Activated B cell treated with CpG ODN at 0.5 μM for 24 hours (primary cell): ENCODE measurements around the gene SEC61A1. TPM values are rescaled to one million over a fixed set of nuclear protein-coding genes. Genes with fewer than 3 reads are reported as not detected.

Source experiments
- ATAC-seq: fragments of 200-7000 bp; cut with Tn5 transposase; one replicate; pipeline ENCODE4 v1.10.0; 2021; ENCODE audit warnings: low read depth, mild to moderate bottlenecking, moderate library complexity
- CTCF ChIA-PET: fragments of 350-600 bp; sonication (Branson Sonifier 250); formaldehyde crosslinking; loops from one replicate; lab custom pipeline; 2021; ENCODE audit warnings: antibody characterized with exemption; lab: Charles Lee
- POLR2A ChIA-PET: fragments of 350-600 bp; sonication (Branson Sonifier 250); formaldehyde crosslinking; loops from one replicate; lab custom pipeline; 2021; ENCODE audit warnings: antibody characterized with exemption; lab: Charles Lee
- DNase-seq: peaks from one replicate; pipeline ENCODE4 v3.0.0; 2022
- H3K27ac Mint-ChIP-seq: one replicate; pipeline ENCODE4 v1.8.0; 2020; ENCODE audit warnings: mixed read lengths
- H3K27me3 Mint-ChIP-seq: one replicate; pipeline ENCODE4 v1.8.0; 2021; ENCODE audit warnings: mixed read lengths
- H3K36me3 Mint-ChIP-seq: one replicate; pipeline ENCODE4 v1.8.0; 2021; ENCODE audit warnings: low read depth, mixed read lengths
- H3K4me1 Mint-ChIP-seq: one replicate; pipeline ENCODE4 v1.8.0; 2021; ENCODE audit warnings: mixed read lengths
- H3K4me3 Mint-ChIP-seq: one replicate; pipeline ENCODE4 v1.8.0; 2020; ENCODE audit warnings: mild to moderate bottlenecking, mixed read lengths
- H3K9me3 Mint-ChIP-seq: one replicate; pipeline ENCODE4 v1.8.0; 2020; ENCODE audit warnings: mixed read lengths
- CTCF ChIP-seq: fragments of 200-600 bp; IDR thresholded peaks from one replicate; pipeline ENCODE4 v1.8.0; 2022; ENCODE audit warnings: antibody characterized with exemption, mild to moderate bottlenecking
- intact Hi-C: fragments of 100-400 bp; cut with micrococcal nuclease; formaldehyde crosslinking; loops from one replicate; pipeline ENCODE4 v1.15.1; 2024
- total RNA-seq: library from RNA; stranded (reverse); gene quantifications from 2 replicates; pipeline ENCODE4 v1.2.3, GENCODE V29; 2022

Gene SEC61A1
- total RNA-seq, 1 donor from 2014 or later, result 84.0 TPM

- H3K27ac Mint-ChIP-seq, result no peak overlapping the region
- no peak overlapping the region for H3K4me3 Mint-ChIP-seq
- ChIA-PET POLR2A (interaction anchor here (0.8 kb wide), 1 partner anchor 467 kb away, joined by 5 read pairs; no protein-coding TSS in a partner anchor), CTCF (no interaction called here)
- intact Hi-C loops, result no loop called here
- H3K9me3 Mint-ChIP-seq, result no peaks in the 10 kb centered on the region
- no peaks in the 10 kb centered on the region for H3K4me1 Mint-ChIP-seq
- peaks cover 96% of the 10 kb centered on the region for H3K36me3 Mint-ChIP-seq
- TF ChIP-seq CTCF, result no peak
- no peak for DNase-seq
- H3K27me3 Mint-ChIP-seq, result no peaks in the 10 kb centered on the region
- ATAC-seq, result no peak
Measured at GRCh38 chr3:128064962-128065361, 12.7 kb downstream of the SEC61A1 start.

GRCh38 chr3:128066114-128066513 lies 13.9 kb downstream of the SEC61A1 start:
- no peak overlapping the region for H3K27ac Mint-ChIP-seq
- H3K4me1 Mint-ChIP-seq, result no peaks in the 10 kb centered on the region
- POLR2A ChIA-PET, result no interaction called here
- no peak overlapping the region for H3K4me3 Mint-ChIP-seq
- ATAC-seq, result no peak
- no peaks in the 10 kb centered on the region for H3K9me3 Mint-ChIP-seq
- H3K36me3 Mint-ChIP-seq, result peaks cover 95% of the 10 kb centered on the region
- CTCF ChIA-PET, result interaction anchor here (1.0 kb wide), 1 partner anchor 18 kb away, joined by 3 read pairs; no protein-coding TSS in a partner anchor
- no peaks in the 10 kb centered on the region for H3K27me3 Mint-ChIP-seq
- intact Hi-C loops, result no loop called here
- no peak for TF ChIP-seq CTCF
- no peak for DNase-seq

- H3K27ac Mint-ChIP-seq, result no peak overlapping the region
- intact Hi-C loops, result no loop called here
Measured at GRCh38 chr3:128066676-128067075, 14.4 kb downstream of the SEC61A1 start.

GRCh38 chr3:128067489-128067888 lies 15.3 kb downstream of the SEC61A1 start:
- no peak for TF ChIP-seq CTCF
- POLR2A ChIA-PET, result no interaction called here
- no peak for DNase-seq
- Mint-ChIP-seq H3K36me3 (peaks cover 89% of the 10 kb centered on the region), H3K4me1 (no peaks in the 10 kb centered on the region), H3K4me3 (no peak overlapping the region), H3K27me3 (no peaks in the 10 kb centered on the region), H3K27ac (no peak overlapping the region), H3K9me3 (no peaks in the 10 kb centered on the region)
- intact Hi-C loops, result no loop called here
- CTCF ChIA-PET, result interaction anchor here (1.5 kb wide), 1 partner anchor 14 kb away, joined by 3 read pairs; no protein-coding TSS in a partner anchor
- no peak for ATAC-seq

More at GRCh38 chr3:128066676-128067075, 14.4 kb downstream of the SEC61A1 start:
- no peaks in the 10 kb centered on the region for H3K9me3 Mint-ChIP-seq
- H3K36me3 Mint-ChIP-seq, result peaks cover 92% of the 10 kb centered on the region
- H3K4me1 Mint-ChIP-seq, result no peaks in the 10 kb centered on the region
- ChIA-PET CTCF (interaction anchor here (1.0 kb wide), 1 partner anchor 17 kb away, joined by 3 read pairs; no protein-coding TSS in a partner anchor), POLR2A (no interaction called here)
- no peak overlapping the region for H3K4me3 Mint-ChIP-seq
- TF ChIP-seq CTCF, result no peak
- H3K27me3 Mint-ChIP-seq, result no peaks in the 10 kb centered on the region
- DNase-seq (no peak), ATAC-seq (no peak)

- peaks cover 82% of the 10 kb centered on the region for H3K36me3 Mint-ChIP-seq
- ATAC-seq, result peak; percentile 68
- ChIA-PET CTCF (interaction anchor here (1.0 to 1.5 kb wide), 3 partner anchors 8 to 65 kb away, joined by 3 read pairs; no protein-coding TSS in a partner anchor), POLR2A (no interaction called here)
- H3K4me1 Mint-ChIP-seq, result no peaks in the 10 kb centered on the region
- no peak overlapping the region for H3K27ac Mint-ChIP-seq
- DNase-seq, result no peak
- H3K27me3 Mint-ChIP-seq, result no peaks in the 10 kb centered on the region
- H3K4me3 Mint-ChIP-seq, result no peak overlapping the region
- no peaks in the 10 kb centered on the region for H3K9me3 Mint-ChIP-seq
- intact Hi-C loops, result loop anchor here (2.0 kb wide), 1 partner anchor 13 kb away; no protein-coding TSS in a partner anchor
- peak; percentile 30 for TF ChIP-seq CTCF
Measured at GRCh38 chr3:128068156-128068620, 16.0 kb downstream of the SEC61A1 start.
